ENCODE measurements around the gene POLR1A.

The POLR1A gene

DNA sequence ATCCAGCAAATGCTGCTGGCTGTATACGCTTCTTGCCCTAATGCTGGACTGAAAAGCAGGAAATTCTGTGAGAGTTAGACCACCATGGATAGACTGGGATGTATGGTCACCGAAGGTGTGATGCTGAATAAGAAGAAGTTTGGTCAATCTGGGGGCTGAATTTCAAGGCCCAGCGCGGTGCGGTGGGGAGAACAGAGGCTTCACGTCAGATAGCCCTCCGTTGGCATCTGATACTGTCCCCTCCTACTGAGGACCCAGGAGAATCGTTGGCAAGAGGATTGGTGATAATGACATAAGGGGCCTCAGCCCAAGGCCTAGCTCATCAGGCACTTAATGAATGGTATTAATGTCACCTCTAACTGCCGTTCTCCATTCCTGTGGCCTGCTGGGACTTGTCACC lies 119.6 kb downstream of the POLR1A start:
- in situ Hi-C loops (cut with MboI; ENCODE audit: low sequenced_read_pairs), result no loop called here

DNA sequence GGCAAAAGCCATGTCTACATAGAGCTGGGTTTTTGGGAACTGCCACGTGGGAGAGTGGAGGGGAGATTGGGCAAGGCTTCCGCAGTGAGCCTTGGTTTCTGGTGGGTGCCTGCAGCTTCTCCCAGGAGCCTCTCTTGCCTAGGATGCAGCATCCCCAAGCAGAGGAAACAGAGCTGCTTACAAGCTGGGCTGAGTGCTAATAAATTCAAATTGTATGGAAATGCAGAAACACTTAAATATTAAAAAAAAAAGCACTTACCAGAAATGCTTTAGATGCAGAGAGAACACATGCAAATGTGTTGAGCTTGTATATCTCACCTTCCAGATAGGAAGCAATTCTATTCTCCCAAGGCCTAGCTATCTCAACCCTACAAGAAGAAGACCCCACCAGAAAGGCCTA lies 120.9 kb downstream of the POLR1A start:
- in situ Hi-C loops (cut with MboI; ENCODE audit: low sequenced_read_pairs), result no loop called here

DNA sequence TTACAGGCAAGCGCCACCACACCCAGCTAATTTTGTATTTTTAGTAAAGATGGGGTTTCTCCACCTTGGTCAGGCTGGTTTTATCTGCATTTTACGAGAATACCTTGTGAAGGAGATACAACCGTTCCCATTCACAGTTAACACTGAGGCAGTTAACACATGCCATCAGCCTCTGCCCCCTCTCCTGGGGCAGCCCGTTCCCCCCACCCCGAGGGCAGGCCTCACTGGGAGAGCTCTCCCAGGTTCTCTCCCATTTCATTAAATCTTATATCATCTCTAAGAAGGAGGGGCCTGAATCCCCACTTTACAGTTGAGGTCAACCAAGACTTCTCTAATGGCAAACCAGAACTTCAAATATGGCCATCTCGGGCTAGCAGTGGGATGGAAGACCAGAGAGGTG lies 121.9 kb downstream of the POLR1A start:
- in situ Hi-C loops (cut with MboI; ENCODE audit: low sequenced_read_pairs), result no loop called here

DNA sequence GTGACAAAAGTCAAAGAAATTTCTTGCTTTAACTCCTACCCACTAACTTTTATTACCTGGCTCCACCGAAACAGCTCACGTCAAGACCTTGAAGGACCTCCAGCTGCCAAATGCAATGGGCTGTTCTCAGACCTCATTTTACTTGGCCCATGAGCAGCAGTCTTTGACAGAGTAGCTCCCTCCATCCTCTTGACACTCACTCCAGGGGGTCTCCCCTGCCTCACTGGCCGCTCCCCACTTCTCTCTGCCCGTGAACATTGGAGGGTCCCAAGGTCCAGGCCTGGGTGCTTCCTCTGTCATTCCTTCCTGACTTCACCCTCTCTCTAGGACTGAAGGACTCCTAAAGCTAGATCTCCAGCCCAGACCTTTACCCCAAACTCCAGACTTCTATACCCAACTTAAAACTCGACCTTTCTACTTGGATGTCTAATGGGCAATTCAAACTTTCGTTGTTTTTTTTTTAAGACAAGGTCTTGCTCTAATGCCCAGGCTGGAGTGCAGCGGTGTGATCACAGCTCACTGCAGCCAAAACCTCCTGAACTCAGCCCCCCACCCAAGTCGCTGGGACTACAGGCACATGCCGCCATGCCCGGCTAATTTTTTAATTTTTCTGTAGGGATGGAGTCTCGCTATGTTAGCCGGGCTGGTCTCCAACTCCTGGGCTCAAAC lies 124.0 kb downstream of the POLR1A start:
- in situ Hi-C loops (cut with MboI; ENCODE audit: low sequenced_read_pairs), result no loop called here

DNA sequence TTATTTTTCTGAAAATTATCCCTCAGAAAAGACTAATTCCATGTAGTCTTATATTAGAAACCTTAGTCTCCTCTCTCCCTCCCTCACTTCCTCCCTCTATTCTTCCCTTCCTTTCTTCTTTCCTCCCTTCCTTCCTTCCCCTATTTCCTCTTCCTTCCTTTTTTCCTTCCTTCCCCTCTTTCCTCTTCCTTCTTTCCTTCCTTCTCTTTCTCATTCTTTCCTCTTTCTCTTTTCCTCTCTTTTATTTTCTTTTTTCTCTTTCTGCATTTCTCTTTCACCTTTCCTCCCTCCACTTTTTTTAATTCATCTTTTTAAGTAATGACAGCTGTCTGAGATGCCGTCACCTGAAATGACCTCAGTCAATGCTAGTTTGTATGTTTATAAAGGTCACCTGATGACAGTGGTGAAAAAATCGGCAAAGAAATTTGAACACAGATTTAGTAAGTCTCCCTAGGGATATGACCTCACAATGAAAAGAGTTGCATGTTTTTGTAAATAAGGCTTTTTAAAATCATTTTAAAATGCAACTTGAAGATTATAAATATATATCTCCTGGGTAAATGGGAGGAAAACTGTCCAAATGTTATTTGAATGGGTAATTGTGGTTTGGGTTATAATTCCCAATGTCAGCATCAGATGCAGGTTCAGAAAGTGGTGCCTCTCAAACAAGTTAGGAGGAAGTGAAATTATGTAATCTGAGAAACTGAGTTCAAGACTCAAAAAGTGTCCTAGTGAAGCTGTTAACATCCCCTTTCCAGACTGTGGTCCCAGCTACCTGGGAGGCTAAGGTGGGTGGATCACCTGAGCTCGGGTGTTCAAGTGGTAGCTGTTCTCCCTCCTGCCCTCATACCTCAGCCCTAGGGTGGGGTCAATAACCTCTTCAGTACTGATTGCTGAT lies 126.6 kb downstream of the POLR1A start:
- in situ Hi-C loops (cut with MboI; ENCODE audit: low sequenced_read_pairs), result no loop called here

DNA sequence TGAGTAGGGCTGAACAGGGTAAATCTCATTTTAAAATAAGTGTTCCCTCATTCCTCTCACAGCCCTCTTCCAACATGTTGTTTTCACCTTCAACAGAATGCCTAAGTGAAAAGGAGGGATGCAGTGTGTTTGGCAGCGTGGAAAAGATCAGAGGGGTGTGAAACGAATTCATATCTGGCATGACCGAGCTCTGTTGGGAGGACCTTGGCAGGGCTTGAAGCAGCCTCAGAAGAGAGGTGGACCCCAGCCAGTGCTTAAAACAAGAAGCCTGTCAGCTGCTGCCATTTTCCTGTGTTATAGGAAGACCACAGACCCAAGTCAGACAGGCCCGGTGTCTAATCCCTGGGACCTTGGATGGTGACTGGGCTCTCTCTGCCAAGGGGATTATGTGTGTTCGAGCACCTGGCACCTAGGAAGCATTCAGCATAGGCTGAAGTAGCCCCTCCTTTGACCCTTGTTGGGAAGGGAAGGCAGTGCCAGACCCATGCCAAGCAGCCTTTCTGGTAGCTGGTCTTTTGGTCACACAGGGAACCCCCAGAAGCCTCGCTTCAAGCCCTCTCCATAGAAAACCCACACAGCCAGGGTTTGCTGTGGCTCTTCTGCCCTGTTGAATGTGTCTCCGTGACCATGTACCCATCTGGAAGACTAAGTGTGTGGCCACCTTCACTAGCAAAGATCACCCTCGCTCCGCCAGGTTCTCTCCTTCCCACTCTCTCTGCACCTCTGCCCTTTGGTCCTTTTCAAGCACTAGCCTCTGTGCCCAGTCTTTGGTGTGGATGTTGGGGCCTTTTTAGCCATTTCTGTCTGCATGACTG lies 129.4 kb downstream of the POLR1A start:
- in situ Hi-C loops (cut with MboI; ENCODE audit: low sequenced_read_pairs), result no loop called here

DNA sequence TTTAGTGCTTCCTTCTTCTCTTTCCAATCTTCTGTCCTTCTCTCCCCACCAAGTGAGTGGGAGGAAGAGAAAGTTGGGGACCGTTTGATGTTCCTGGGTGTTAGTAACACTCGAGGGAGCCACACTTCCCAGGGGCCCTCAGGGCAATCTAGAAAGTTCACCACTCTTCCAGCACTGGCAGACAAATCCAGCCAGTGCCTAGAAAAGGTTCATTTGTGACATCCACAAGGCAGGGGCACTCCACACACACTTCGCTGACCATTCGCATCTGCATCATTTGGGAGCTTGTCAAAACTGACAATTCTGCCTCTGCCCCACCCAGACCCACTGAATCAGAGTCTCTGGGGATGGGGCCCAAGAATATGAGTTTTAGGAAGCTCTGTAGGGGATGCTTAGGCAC lies 130.1 kb downstream of the POLR1A start:
- in situ Hi-C loops (cut with MboI; ENCODE audit: low sequenced_read_pairs), result no loop called here

DNA sequence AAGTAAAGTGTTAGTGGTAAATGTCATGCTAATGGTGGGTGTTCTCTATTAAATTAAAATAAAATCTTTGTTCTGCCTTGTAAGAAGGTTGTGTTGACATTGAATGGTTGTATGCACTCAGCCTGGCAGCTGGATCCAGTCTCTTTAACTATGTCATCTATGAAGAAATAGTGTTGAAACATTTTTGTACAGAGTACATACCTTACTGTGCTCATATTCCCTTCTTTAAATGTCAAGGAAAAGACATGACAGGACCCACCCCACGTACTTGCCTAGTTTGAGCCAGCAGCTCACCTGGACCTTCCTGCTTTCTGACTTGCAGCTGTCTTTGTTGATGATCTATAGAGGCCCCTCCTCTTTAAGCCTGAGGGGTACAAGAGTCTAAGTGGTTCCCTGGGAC lies 131.3 kb downstream of the POLR1A start:
- in situ Hi-C loops (cut with MboI; ENCODE audit: low sequenced_read_pairs), result no loop called here

DNA sequence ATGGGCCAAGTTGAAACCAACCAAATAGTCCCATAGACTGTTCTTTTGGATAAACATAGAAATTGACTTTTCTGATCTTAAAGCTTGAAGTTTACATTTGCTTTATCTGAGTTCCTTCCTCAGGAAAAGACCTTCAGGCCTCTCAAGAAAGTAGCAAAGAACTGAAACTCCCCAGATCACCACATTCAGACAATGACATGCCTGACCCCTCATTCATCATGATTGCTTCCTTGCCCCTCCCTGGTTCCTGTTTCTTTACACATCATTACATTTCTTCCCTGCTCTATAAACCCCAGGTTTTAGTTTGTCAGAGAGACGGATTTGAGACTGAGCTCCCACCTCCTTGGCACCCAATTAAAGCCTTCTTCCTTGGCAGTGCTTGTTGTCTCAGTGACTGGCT lies 133.3 kb downstream of the POLR1A start:
- in situ Hi-C loops (cut with MboI; ENCODE audit: low sequenced_read_pairs), result no loop called here

DNA sequence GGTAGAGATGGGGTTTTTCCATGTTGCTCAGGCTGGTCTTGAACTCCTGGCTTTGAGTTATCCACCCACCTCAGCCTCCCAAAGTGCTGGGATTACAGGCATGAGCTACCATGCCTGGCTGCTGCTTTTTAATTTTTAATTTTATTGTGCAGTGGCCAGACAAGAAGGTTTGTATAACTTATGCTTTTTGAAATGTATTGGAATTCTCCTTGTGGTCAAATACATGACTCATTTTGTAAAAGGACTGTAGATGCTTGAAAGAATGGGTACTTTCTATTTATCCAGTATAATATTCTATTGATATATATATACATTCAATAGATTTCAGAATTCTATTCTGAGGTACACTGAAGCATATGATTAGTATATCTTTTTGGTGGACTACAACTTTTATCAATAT lies 134.3 kb downstream of the POLR1A start:
- in situ Hi-C loops (cut with MboI; ENCODE audit: low sequenced_read_pairs), result no loop called here

Measured in HL-60/S4 treated with phorbol 12-myristate 13-acetate at 8.2 ng/mL for 4 days and 3 days (cell line).